IMR-90 (cell line): ENCODE data around the gene TRUB2. TPM values are rescaled to one million over a fixed set of nuclear protein-coding genes. Genes with fewer than 3 reads are reported as not detected.

Experiments
- ATAC-seq: fragments of 200-7000 bp; cut with Tn5 transposase; 2 replicates; pipeline ENCODE4 v1.9.1; 2020; ENCODE audit warnings: low read depth, mild to moderate bottlenecking, moderate library complexity
- BruUV-seq: library from RNA; stranded (reverse); fragments of 400-500 nt; replicated peaks from 2 replicates; lab custom pipeline; 2021; lab: Mats Ljungman, UMichigan
- CTCF ChIA-PET: fragments of 300-600 bp; formaldehyde crosslinking; extraction: SDS; loops from one replicate; lab custom pipeline; 2021; ENCODE audit warnings: antibody characterized with exemption; lab: Yijun Ruan, JAX
- POLR2A ChIA-PET: fragments of 300-600 bp; sonication (Branson Sonifier 250); formaldehyde crosslinking; loops from one replicate; lab custom pipeline; 2022; ENCODE audit warnings: antibody characterized with exemption; ENCODE audit not compliant: unreplicated experiment; lab: Charles Lee
- DNase-seq: peaks from one replicate; pipeline ENCODE4 v3.0.0; 2013
- H2AFZ ChIP-seq: replicated peaks from 2 replicates; pipeline ENCODE3; 2013; ENCODE audit warnings: low read length, mild to moderate bottlenecking; ENCODE audit not compliant: poor library complexity
- H2AK5ac ChIP-seq: 2 replicates; pipeline ENCODE4 v1.6.1; 2013; ENCODE audit warnings: low read depth, low read length, inconsistent platforms
- H2AK9ac ChIP-seq: replicated peaks from 2 replicates; pipeline ENCODE3; 2013; ENCODE audit warnings: mild to moderate bottlenecking, low read depth, low read length, moderate library complexity; ENCODE audit not compliant: poor library complexity
- H2BK120ac ChIP-seq: 2 replicates; pipeline ENCODE4 v1.6.1; 2013; ENCODE audit warnings: low read depth, low read length, inconsistent platforms
- H2BK15ac ChIP-seq: 3 replicates; pipeline ENCODE4 v1.6.1; 2013; ENCODE audit warnings: low read depth, low read length, inconsistent platforms
- H2BK20ac ChIP-seq: 2 replicates; pipeline ENCODE4 v1.6.1; 2013; ENCODE audit warnings: low read depth, mild to moderate bottlenecking, inconsistent platforms, low read length, moderate library complexity
- H2BK5ac ChIP-seq: 2 replicates; pipeline ENCODE4 v1.6.1; 2013; ENCODE audit warnings: mild to moderate bottlenecking, low read depth, low read length, inconsistent platforms; ENCODE audit not compliant: poor library complexity, severe bottlenecking
- H3K14ac ChIP-seq: replicated peaks from 2 replicates; pipeline ENCODE4 v1.6.1; 2013; ENCODE audit warnings: low read depth, low read length, inconsistent platforms
- H3K18ac ChIP-seq: 2 replicates; pipeline ENCODE4 v1.6.1; 2013; ENCODE audit warnings: low read depth, low read length, control low read depth
- H3K23ac ChIP-seq: 2 replicates; pipeline ENCODE4 v1.6.1; 2013; ENCODE audit warnings: low read depth, low read length, inconsistent platforms
- H3K27ac ChIP-seq: 2 replicates; pipeline ENCODE4 v1.5.1; 2013; ENCODE audit warnings: mild to moderate bottlenecking, control low read depth, low read length; ENCODE audit not compliant: insufficient read depth
- H3K27me3 ChIP-seq: 2 replicates; pipeline ENCODE4 v1.6.1; 2013; ENCODE audit warnings: low read length; ENCODE audit not compliant: control insufficient read depth, insufficient read depth
- H3K36me3 ChIP-seq: 2 replicates; pipeline ENCODE4 v1.6.1; 2013; ENCODE audit warnings: low read length, mixed read lengths; ENCODE audit not compliant: control insufficient read depth, insufficient read depth
- H3K4ac ChIP-seq: 2 replicates; pipeline ENCODE4 v1.6.1; 2013; ENCODE audit warnings: low read depth, low read length, inconsistent platforms
- H3K4me1 ChIP-seq: 2 replicates; pipeline ENCODE4 v1.6.1; 2013; ENCODE audit warnings: low read length, mixed read lengths; ENCODE audit not compliant: control insufficient read depth, insufficient read depth
- H3K4me2 ChIP-seq: 2 replicates; pipeline ENCODE4 v1.6.1; 2013; ENCODE audit warnings: low read depth, mild to moderate bottlenecking, control low read depth, low read length, moderate library complexity
- H3K4me3 ChIP-seq: 2 replicates; pipeline ENCODE4 v1.5.1; 2013; ENCODE audit warnings: low read depth, mild to moderate bottlenecking, control low read depth, low read length, moderate library complexity; ENCODE audit not compliant: insufficient read depth
- H3K56ac ChIP-seq: 2 replicates; pipeline ENCODE4 v1.6.1; 2013; ENCODE audit warnings: low read length, inconsistent platforms; ENCODE audit not compliant: insufficient read depth; ENCODE audit errors: extremely low read depth
- H3K79me1 ChIP-seq, 2 experiments: 2 replicates each; pipeline ENCODE4 v1.6.1; 2013; ENCODE audit warnings: low read length in 2 of 2, inconsistent platforms in 1 of 2, low read depth in 1 of 2
- H3K9ac ChIP-seq: 2 replicates; pipeline ENCODE4 v1.6.1; 2013; ENCODE audit warnings: low read depth, low read length, control low read depth
- H3K9me1 ChIP-seq: 2 replicates; pipeline ENCODE4 v1.6.1; 2013; ENCODE audit warnings: low read length, inconsistent platforms; ENCODE audit not compliant: insufficient read depth
- H3K9me3 ChIP-seq: 2 replicates; pipeline ENCODE4 v1.6.1; 2013; ENCODE audit warnings: low read length; ENCODE audit not compliant: control insufficient read depth, insufficient read depth
- H4K20me1 ChIP-seq: 2 replicates; pipeline ENCODE4 v1.6.1; 2013; ENCODE audit warnings: low read length, inconsistent platforms; ENCODE audit not compliant: insufficient read depth
- H4K5ac ChIP-seq: 2 replicates; pipeline ENCODE4 v1.6.1; 2013; ENCODE audit warnings: mild to moderate bottlenecking, low read depth, low read length, control low read depth
- H4K8ac ChIP-seq, 2 experiments: 2 replicates each; pipeline ENCODE4 v1.6.1; 2013; ENCODE audit warnings: low read depth in 2 of 2, low read length in 2 of 2, control low read depth in 1 of 2, inconsistent platforms in 1 of 2
- H4K91ac ChIP-seq: 2 replicates; pipeline ENCODE4 v1.6.1; 2013; ENCODE audit warnings: low read depth, low read length, inconsistent platforms; ENCODE audit not compliant: insufficient read depth
- CTCF ChIP-seq: conservative IDR thresholded peaks from 2 replicates; pipeline ENCODE4 v1.5.1; 2012; ENCODE audit warnings: mild to moderate bottlenecking, low read depth, low read length, improper control_type of control experiment
- ELK1 ChIP-seq: fragments of 150-350 bp; IDR thresholded peaks from 2 replicates; pipeline ENCODE4 v1.6.1; 2016; ENCODE audit warnings: low read depth, mild to moderate bottlenecking, low read length, moderate library complexity, borderline replicate concordance
- FOS ChIP-seq: fragments of 150-350 bp; IDR thresholded peaks from 2 replicates; pipeline ENCODE4 v1.6.1; 2016; ENCODE audit warnings: low read depth, low read length
- MAFK ChIP-seq: IDR thresholded peaks from 2 replicates; pipeline ENCODE4 v1.6.1; 2012; ENCODE audit warnings: low read depth, low read length, improper control_type of control experiment
- MAZ ChIP-seq: IDR thresholded peaks from 2 replicates; pipeline ENCODE4 v1.6.1; 2012; ENCODE audit warnings: low read depth, mild to moderate bottlenecking, low read length, improper control_type of control experiment, moderate library complexity, borderline replicate concordance
- MXI1 ChIP-seq: IDR thresholded peaks from 2 replicates; pipeline ENCODE4 v1.6.1; 2012; ENCODE audit warnings: low read depth, mild to moderate bottlenecking, low read length, moderate library complexity, borderline replicate concordance
- POLR2A ChIP-seq: IDR thresholded peaks from 2 replicates; pipeline ENCODE4 v1.6.1; 2012; ENCODE audit warnings: mild to moderate bottlenecking, low read depth, low read length
- RCOR1 ChIP-seq: IDR thresholded peaks from 2 replicates; pipeline ENCODE4 v1.6.1; 2012; ENCODE audit warnings: mild to moderate bottlenecking, low read length, improper control_type of control experiment; ENCODE audit not compliant: insufficient replicate concordance
- WGBS, 2 experiments: methylation state at CpG; one replicate each; pipeline versions ENCODE4 v1.1.5 to v1.1.7; 2013; ENCODE audit warnings: missing lambda C conversion rate in 2 of 2; ENCODE audit not compliant: insufficient read length in 1 of 2; ENCODE audit errors: extremely low coverage in 2 of 2; 5-methylcytosine and 5-hydroxymethylcytosine counted together
- dilution Hi-C: fragments of 300-500 bp; cut with HindIII; formaldehyde crosslinking; loops from one replicate; pipeline ENCODE4 v1.14.3; 2018; ENCODE audit warnings: low sequenced_read_pairs; ENCODE audit not compliant: unreplicated experiment
- in situ Hi-C: fragments of 300-500 bp; cut with MboI; formaldehyde crosslinking; loops from 3 replicates; pipeline ENCODE4 v1.14.3; 2019; ENCODE audit warnings: low sequenced_read_pairs, inconsistent platforms, mixed read lengths
- intact Hi-C: fragments of 100-400 bp; cut with micrococcal nuclease; formaldehyde crosslinking; loops from 2 replicates; pipeline ENCODE4 v1.10.0; 2022
- polyA plus RNA-seq, 3 experiments: library from polyadenylated mRNA; depleted of rRNA; stranded (reverse); fragments of >200 nt; gene quantifications; 2 replicates each; pipeline ENCODE4 v1.2.3, GENCODE V29; 2012; ENCODE audit warnings: low replicate concordance in 1 of 3
- total RNA-seq: library from RNA; depleted of rRNA; stranded (reverse); fragments of >200 nt; gene quantifications from 2 replicates; pipeline ENCODE4 v1.2.3, GENCODE V29; 2012

Gene TRUB2
- total and polyA plus RNA-seq, 2 of the 4 experiments (the other 2 are of a cell fraction) = 18.0 to 21.3 TPM

GRCh38 chr9:128370752-128371629, 48.7 kb upstream of the TRUB2 start, which contains the start of gene URM1:
TSS of gene URM1 (plus strand) at chr9:128371374. CDS start at chr9:128371381, 7 bp downstream.
- ChIA-PET CTCF (interaction anchor here (1.3 to 1.7 kb wide), 2 partner anchors 9 to 68 kb away, joined by 3 to 4 read pairs; no protein-coding TSS in a partner anchor), POLR2A (interaction anchor here (0.5 to 1.0 kb wide), 6 partner anchors 9 to 905 kb away, joined by 3 to 6 read pairs (median 4); partner anchors contain the start of genes GOLGA2 and SWI5)
- DNase-seq (peak; percentile 95), ATAC-seq (peak; percentile 93)
- in situ Hi-C loops (no loop called here), intact Hi-C loops (loop anchor here (2.0 kb wide), 1 partner anchor 48 kb away; no protein-coding TSS in a partner anchor), dilution Hi-C loops (no loop called here)
- H2AK5ac ChIP-seq = peak within 1 kb of the TSS; percentile 88
- H4K20me1 ChIP-seq = 0 out of 2 replicates have a peak, but pooled peaks cover 4% of the 10 kb centered on the region
- H2AK9ac ChIP-seq = peak within 1 kb of the TSS; percentile 99
- WGBS, 2 experiments = 0% methylated on average over 7 of the region's 55 CpGs; no CpG with 5 or more reads in 1 of the 2 experiments
- H2BK20ac ChIP-seq = no peak within 1 kb of the TSS
- H3K9me1 ChIP-seq = peaks cover 12% of the 10 kb centered on the region
- peak within 1 kb of the TSS; percentile 96 for H4K91ac ChIP-seq
- peak within 1 kb of the TSS; percentile 70 for H3K18ac ChIP-seq
- H2AFZ ChIP-seq = peak within 1 kb of the TSS; percentile 97
- peak within 1 kb of the TSS; percentile 96 for H3K4me2 ChIP-seq
- TF ChIP-seq FOS (peak; percentile 67; the same call in 1 of the 2 replicates), ELK1 (no peak), MAZ (peak; percentile 90), MAFK (no peak), MXI1 (peak; percentile 66; the same call in 1 of the 2 replicates), POLR2A (peak; percentile 89), CTCF (0 out of 2 replicates have a peak, but pooled peaks have one; percentile 25), RCOR1 (no peak)
- H3K14ac ChIP-seq = peak within 1 kb of the TSS; percentile 98
- H4K8ac ChIP-seq = peak within 1 kb of the TSS; percentile 98
- H3K56ac ChIP-seq = peak within 1 kb of the TSS; percentile 92
- H3K36me3 ChIP-seq = peaks cover 2% of the 10 kb centered on the region; the same call in 1 of the 2 replicates
- H3K4me1 ChIP-seq = peaks cover 14% of the 10 kb centered on the region
- no peaks in the 10 kb centered on the region for H3K27me3 ChIP-seq
- peak within 1 kb of the TSS; percentile 76; the same call in 2 of the 3 replicates for H2BK15ac ChIP-seq
- H3K23ac ChIP-seq = peak within 1 kb of the TSS; percentile 95
- no TSS peak for BruUV-seq
- peak within 1 kb of the TSS; percentile 92 for H4K5ac ChIP-seq
- H2BK120ac ChIP-seq = peak within 1 kb of the TSS; percentile 75
- peaks cover 21 to 65% of the 10 kb centered on the region in 2 experiments for H3K79me1 ChIP-seq
- H3K4ac ChIP-seq = peak within 1 kb of the TSS; percentile 97
- H2BK5ac ChIP-seq = peak within 1 kb of the TSS; percentile 92
- peak within 1 kb of the TSS; percentile 97 for H3K27ac ChIP-seq
- H3K9me3 ChIP-seq = no peaks in the 10 kb centered on the region
- peak within 1 kb of the TSS; percentile 98 for H3K9ac ChIP-seq
- H3K4me3 ChIP-seq = peak within 1 kb of the TSS; percentile 78
